CD1c-positive myeloid dendritic cell (primary cell): ENCODE measurements around the gene ELP1.
A peak's percentile ranks its signal among the peaks of the same experiment; 100 is the strongest.
"Not testable (repeated sequence)": the region's sequence is repeated elsewhere in the genome, so short reads cannot be mapped to it uniquely, and the experiment has no call there.

ENCODE experiments used
- DNase-seq: peaks from one replicate; pipeline ENCODE4 v3.0.0-alpha.2; 2016; ENCODE audit errors: extremely low spot score

The ELP1 gene

DNA sequence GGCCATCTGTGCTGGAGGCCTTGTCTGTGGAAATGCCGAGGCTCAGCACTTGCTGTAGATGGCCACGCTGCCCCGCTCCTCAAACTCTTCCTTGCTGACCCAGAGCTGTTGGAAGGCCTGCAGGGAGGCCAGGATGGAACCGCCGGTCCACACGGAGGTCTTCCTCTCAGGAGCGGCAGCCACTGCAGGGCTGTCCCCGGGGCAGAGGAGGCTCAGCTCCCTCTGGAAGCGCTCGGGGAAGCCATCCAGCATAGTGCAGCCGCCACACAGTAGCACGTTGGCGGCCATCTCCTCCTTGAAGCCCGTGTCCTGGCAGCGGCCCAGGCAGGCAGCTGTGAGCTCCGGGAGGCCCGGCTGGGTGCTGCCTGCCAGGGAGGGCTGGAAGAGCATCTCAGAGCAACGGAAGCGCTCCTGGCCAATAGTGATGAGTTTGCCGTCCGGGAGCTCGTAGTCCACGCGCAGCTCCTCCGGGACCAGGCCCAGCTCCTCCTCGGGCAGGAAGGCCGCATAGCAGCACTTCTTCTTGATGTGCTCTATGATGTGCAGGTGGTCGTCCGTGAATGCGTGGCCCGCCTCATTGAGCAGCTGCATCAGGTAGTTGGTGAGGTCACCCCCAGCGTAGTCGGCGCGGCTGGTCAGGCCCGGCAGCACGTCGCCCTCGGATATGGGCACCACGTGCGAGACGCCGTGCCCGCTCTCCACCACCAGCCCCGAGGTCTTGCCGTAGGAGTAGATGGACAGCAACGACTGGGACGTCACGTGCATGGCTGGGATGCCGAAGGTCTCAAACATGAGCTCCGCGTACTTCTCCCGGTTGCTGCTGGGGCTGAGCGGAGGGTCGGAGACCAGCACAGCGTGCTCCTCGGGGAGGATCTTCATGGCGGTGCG is 79.0 kb downstream of the ELP1 start:
- DNase-seq, result no peak

DNA sequence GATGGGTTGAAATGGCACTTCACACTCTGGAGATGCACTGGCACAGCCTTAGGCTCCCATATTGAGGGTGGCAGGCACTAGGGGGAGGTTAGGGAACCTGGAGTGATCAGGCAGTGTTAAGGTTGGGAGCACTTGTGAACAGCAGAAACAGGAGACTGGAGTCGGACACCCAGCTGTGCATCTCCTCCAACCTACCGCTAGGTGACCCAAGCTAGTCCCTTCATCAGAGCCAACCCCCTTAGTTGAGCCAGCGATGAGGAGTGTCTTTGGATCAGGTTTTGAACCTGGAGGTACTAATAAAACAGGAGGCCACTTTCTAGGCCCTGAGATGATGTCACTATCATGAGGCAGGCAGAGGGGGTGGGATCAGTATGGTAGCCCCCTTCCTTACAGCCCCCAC is 79.8 kb downstream of the ELP1 start:
- DNase-seq, result no peak

DNA sequence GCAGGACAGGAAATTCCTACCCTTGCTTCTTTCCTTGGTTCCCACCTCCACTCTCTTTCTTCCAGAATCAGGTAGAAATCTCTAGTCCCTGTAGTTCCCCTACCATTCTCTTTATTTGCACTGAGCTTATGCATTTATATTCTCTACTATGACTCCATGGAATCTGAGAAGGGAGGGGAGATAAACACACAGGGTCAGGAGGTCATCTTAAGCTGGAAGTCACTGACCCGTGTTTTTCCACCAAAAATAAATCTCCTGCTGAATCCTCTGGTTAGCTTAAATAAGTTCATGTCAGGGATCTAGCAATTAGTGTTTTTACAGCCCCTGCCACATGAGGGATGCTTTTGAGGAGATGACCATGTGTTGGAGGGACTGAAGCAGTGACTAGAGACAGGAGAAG is 81.8 kb downstream of the ELP1 start:
- no peak for DNase-seq

DNA sequence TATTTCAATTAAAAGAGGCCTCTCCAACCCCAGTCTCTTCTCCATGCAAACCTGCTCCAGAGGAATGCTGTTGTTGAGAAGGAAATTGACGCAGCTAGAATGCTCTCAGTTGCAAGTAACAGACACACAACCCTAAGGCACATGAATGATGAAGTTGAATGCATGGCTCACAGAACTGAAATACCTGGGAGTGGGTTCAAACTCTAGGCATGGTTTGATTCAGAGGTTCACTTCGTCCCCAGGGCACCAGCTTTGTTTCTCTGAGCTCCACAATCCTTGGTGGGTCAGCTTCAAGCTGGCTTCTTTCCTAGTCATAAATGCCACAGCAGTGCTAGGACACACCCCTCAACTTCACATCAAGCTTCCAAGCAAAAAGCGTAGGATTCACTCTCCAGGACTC is 82.8 kb downstream of the ELP1 start:
- DNase-seq, result no peak

DNA sequence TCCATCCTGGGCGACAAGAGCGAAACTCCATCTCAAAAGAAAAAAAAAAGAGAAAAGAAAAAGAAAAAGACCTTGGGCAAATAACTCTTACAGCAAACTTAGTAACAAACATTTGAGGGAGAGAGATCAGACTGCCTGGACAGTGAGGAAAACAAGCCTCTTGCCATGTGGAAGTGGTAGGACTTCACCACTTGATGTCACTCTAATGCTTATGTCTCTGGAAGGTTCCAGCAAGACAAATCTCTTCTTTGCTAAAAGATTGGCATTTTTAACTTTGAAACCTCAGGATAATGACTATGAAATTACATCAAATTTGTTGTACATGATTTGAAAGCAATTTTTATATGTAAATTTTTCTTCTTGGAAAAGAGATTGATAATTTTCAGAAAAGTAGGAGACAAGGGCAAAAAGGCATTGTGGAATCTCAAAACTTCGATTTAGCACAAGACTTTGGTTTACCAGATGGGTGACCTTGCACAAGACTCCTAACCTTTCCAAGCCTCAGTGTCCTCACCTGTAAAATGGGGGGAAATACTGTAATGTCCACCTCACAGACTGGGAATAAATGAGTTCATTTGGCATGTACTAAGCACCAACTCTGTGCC is 83.5 kb downstream of the ELP1 start:
- peak; percentile 26 for DNase-seq

DNA sequence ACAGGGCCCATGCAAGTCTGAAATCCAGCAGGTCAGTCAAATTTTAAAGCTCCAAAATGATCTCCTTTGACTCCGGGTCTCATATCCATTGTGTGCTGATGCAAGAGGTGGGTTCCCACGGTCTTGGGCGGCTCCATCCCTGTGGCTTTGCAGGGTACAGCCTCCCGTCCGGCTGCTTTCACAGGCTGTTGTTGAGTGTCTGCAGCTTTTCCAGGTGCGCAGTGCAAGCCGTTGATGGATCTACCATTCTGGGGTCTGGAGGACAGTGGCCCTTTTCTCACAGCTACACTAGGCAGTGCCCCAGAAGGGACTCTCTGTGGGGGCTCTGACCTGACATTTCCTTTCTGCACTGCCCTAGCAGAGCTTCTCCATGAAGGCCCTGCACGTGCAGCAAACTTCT is 85.6 kb downstream of the ELP1 start:
- DNase-seq, result not testable (repeated sequence)

DNA sequence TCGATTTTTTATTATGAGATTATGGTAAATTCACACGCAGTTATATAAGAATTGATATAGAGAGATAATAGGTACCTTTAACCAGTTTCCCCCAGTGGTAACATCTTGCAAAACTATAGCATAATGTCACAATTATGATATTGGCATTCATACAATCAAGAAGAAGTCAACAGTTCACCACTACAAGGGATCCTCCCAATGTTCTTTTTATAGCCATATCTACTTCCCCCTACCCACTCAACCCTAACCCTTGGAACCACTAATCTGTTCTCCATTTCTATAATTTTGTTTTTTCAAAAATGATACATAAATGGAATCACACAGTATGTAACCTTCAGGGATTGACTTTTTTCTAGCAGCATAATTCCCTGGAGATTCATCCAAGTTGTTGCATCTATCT is 88.0 kb downstream of the ELP1 start:
- peak; percentile 31 for DNase-seq

DNA sequence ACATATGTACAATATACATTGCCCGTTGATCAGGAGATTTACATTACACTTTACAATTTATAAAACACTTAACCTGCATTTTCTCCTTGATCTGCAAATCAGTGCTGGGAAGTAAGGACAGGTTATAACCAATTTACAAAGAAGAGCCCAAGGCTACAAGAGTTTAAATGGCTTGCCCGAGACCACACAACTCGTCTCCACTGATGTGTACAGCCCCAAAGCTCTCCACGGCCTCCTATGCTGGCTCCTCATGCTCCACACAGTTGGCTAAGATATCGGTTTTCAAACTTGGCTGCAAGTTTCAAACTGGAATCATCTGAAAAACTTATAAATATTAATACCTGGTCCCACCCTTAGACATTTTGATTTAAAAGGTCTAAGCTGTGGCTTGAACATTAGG is 88.4 kb downstream of the ELP1 start:
- DNase-seq, result no peak

DNA sequence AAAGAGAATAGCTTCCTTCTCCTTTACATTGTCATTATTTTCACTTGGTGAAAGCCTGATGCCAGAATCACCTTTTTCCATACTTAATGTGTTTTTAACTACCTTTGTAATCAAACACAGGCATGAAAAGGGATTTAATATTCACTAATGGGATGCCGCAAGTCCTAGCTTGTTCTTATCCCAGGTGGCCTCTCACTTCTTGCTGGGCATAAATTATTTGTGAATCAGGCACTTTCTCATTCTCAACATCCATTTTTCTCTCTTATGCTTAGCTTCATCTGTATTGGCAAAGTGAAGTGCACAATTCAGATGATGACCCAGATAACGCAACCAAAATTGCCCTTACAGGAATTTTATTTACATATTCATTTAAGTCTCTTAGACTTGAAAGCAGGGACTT is 89.1 kb downstream of the ELP1 start:
- no peak for DNase-seq

DNA sequence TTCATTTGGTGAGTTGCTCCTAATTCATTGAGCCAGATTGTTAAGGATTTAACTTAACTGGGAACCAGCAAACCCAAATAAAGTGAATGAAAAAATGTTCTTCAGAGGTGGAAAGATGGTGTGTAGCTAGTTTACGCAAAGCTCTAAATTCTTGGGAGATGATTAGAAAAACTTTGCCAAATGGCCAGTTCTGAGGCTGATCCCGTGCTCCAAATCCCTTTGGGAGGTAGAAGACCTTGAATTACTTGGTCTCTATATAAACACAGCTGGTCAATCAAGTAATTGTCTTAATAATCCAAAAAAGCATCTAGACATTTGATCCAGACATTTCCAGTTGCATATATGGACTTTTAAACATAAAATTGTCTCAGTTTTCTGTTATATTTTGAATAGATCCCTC is 89.5 kb downstream of the ELP1 start:
- DNase-seq, result no peak

DNA sequence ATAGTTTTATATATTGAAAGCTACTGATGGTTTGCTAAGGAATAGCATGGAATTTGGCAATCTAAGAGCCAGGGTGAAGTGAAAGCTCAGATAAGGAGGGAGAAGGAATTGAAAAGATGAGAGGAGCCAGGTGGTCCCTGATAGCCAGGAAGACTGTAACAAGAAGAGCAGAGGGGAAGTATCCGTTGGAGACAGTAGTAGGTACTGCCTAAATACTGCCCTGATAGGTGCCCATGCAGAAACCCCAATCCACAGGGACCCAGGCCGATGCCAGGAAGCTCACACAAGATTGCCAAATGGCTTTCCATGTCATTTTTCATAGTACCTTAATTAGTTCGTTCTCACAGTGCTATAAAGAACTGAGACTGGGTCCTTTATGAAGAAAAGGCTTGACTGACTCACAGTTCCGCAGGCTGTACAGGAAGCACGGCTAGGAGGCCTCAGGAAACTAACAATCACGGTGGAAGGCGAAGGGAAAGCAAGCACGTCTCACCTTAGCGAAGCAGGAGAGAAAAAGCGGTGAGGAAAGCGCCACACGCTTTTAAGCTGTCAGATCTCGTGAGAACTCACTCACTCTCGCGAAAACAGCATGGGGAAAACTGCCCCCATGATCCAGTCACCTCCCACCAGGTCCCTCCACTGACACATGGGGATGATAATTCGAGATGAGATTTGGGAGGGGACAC is 91.2 kb downstream of the ELP1 start:
- DNase-seq, result peak; percentile 26

DNA sequence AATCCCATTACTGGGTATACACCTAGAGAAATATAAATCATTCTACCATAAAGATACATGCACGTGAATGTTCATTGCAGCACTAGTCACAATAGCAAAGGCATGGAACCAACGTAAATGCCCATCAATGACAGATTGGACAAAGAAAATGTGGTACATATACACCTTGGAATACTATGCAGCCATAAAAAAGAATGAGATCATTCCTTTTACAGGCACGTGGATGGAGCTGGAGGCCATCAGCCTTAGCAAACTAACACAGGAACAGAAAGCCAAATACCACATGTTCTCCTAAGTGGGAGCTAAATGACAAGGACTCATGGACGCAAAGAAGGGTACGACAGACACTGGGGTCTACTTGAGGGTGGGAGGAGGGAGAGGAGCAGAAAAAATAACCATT is 94.4 kb downstream of the ELP1 start:
- DNase-seq, result not testable (repeated sequence)

DNA sequence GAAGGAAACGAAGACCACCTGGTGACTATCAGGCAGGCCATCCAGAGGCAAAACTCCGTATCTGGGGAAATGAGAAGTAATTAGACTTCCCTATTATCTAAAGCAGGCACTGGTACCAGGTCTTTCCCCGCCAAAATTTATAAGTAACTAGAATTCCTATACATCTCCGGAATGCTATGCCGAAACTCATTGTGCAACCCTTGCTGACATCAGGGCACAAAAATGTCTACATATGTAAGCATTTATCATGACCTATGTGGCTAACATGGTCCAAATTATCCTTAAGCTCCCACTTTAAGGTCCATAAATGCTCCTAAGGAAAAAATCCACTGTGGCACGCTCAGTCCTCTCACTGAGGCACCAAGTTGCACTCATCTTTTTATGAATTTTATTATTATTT is 95.9 kb downstream of the ELP1 start:
- no peak for DNase-seq

DNA sequence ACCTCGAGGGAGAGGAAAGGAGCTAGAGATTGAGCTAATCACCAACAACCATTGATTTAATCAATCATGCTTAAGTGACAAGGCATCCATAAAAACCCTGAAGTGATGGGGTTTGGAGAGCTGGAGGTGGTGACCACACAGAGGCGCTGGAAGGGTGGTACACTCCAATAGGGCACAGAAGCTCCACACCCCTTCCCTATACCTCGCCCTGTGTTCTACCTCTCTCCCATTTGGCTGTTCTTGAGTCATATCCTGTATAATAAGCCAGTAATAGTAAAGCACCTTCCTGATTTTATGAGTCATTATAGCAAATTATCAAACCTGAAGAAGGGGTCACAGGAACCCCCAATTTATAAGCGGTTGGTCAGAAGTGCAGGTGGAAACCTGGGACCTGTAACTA is 96.4 kb downstream of the ELP1 start:
- no peak for DNase-seq

DNA sequence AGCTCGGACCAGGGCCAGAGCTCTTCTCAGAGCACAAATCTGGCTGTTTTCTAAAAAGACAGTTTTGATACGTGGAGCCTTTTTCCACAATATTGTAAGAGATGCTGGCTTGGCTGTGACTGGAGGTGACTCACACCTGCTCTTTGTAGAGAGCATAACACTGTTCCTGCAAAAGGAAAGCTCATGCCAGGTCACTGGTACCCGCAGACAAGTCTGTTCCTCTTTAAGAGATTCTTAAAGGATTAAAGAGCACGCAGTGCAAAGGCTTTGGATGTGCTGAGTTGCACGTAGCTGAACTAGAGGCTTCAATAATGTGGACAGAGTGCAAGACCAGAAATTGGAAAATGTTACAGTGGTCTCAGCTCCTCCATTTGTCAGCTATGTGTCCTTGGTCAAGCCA is 97.1 kb downstream of the ELP1 start:
- DNase-seq, result no peak

DNA sequence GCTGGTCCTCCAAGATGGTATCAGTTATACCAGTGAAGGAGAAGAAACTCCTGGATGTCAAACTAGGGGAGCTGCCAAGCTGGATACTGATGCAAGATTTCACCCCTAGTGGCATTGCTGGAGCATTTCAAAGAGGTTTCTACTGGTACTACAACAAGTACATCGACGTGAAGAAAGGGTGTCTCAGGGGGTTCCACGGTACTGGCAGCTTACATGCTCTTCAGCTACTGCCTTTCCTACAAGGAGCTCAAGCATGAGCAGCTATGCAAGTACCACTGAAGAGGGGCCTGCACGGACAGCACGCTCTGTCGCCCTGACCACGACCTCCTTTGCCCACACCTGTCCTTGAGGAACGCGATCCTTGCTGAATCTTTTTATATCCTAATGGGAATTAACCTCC is 97.6 kb downstream of the ELP1 start:
- DNase-seq, result no peak

DNA sequence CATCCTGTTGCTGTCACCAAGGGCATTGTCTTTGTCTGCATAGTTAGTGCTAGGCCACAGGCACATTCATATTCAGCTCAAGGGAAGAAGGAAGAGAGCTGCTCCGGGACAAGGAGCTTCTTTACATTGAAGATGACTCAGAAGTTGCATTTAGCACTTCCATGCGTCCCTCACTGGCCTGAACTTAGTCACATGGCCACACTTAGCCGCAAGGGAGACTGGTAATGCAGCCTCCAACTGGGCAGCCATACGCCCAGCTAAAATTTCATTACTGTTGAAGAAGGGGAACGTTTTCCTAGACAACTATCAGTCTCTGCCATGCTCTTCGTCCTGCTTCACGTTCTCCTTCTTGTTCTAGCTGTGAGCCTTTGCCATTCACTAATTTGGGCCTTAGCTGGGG is 98.1 kb downstream of the ELP1 start:
- peak; percentile 47 for DNase-seq

DNA sequence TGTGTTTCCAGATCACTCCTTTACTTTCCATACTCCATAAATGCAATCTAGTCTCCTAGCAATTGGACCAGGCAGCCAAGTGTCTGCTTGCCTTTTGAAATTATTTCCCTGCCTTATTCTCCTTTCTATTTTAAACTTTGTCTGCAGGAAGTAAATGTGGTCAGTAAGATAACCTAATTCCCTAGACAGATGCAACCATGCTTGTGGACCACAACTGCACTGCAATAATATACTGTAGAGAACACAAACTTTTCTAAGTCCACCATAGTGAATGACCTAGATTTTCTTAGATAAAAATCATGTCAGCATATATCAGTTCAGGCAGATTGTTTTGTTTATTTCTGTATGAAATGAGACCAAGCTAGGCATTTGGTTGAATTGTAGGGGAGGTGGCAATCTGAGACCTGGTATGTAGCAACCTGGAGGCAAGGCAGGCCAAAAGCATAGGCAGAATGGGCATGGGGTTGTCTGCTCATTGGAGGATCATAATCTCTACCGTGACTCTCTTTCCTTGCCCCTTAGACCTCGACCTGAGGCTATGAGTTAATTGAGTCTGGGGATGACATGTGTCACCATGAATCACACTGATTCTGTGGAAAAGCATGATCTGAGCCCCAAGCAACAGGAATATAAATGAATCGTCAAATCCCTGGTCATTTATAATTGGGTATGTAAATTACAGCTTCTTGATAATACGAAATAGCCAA is 98.8 kb downstream of the ELP1 start:
- no peak for DNase-seq

DNA sequence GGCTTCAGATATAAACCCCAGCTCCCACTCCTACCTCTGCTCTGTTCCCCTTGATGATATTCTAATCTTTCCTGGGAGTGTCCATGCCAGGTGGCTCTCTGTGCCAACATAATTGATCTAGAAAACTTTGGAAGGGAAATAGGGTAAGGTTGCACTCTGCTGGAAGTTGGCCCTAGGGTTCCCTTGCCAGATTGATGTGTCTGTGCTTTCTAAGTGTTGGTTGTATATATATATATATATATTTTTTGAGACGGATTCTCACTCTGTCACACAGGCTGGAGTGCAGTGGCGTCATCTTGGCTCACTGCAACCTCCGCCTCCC is 101.8 kb downstream of the ELP1 start:
- DNase-seq, result no peak

DNA sequence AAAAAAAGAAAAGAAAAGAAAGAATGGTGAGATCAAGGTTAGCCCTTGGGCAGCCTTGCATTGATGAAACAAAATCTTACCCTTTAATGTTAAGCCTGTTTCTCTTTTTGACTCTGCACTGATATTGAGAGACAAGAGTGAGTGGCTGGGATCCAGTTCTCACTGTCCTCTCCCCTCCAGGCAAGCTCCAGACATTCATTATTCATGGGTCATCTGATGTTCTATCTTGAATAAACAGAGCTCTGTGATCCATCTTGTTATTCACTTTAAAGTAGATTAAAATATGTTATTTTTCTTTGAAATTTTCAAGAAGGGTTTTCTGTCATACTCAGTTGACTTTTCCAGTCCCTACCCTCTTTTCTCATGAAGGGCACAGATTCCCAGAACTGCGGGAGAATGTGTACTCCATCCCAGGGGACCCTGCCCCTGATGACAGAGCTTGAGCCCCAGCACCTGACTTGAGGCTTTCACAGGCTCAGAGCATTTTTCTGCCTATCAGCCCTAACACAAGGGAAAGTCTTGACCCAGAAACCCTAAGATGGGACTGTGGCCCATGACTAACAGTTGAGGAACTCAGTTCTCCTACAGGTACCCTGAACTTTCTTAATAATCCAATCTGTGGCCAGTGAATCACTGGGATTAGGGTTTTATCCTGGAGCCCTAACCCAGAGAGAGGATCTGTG is 102.3 kb downstream of the ELP1 start:
- no peak for DNase-seq

DNA sequence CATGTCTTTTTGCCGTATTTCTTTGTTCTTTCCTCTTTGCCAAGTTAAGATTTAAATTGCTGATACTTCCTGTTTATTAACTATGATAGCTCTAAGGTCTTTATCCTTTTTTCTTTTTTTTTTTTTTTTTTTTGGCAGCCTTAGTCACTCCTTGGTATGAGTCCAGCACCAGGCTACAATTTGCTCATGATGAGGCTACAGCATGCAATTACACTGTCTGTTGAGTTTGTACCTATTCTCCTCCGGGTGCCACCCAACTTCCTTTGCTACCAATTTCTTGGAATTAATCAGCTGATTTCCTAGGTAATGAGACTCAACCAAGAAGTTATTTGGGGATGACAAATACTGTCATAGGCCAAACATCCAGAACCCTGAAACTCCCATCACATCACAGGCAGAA is 103.7 kb downstream of the ELP1 start:
- DNase-seq, result no peak

DNA sequence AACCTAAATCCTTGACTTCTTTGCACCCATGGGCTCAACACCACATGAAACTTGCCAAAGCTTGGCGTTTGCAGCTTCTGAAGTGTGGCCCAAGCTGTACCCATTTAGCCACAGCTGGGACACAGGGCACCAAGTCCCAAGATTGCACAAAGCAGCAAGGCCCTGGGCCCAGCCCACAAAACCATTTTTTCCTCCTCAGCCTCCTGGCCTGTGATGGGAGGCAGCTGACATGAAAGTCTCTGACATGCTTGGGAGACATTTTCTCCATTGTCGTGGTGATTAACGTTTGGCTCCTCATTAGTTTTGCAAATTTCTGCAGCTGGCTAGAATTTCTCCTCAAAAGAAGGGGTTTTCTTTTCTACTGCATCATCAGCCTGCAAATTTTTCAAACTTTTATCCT is 110.1 kb downstream of the ELP1 start:
- DNase-seq, result no peak
